ENCODE measurements around the gene C11orf58. TPM values are rescaled to one million over a fixed set of nuclear protein-coding genes. Genes with fewer than 3 reads are reported as not detected.

C11orf58 gene
- total and polyA plus RNA-seq, 9 donors: 131 to 175 (median 155) TPM

DNA sequence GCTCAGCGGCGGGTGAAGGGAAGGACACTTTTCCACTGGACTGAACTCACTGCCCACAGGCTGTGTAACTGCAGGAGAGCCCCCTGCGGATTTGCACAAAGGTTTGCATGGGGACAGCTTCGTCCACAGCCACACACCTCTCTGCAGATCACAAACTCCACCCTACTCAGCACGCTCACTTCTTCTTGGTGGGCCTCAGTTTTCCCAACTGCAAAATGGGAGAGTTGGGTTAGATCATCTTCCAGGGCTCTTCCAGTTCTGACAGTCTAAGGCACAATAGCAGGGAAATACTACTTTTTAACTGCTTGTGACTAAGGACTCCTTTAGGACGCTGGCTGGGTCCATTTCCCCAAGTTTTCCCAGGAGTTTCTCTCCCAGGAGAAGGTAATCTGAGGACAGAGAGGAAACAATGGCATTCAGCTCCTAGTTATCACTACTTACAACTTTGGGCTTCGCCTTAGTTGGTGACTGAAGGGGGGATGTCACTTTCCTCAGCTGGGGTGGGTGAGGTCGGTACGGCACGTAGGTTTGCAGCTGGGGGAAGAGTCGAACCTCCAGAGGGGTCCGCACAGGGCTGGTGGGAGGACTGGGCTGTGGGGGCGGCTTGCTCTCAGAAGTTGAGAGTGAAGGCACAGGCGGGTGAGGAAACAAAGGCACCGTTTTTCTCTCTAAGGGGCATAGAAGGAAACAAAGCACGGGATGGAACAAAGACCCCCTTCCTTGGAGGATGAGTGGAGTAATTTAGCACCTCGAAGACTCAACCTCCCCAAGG is 55.8 kb downstream of the C11orf58 start:
- intact Hi-C loops (cut with DNase I): no loop called here
- TF ChIP-seq EP300 (IDR thresholded peaks at IDR 0.05) (no peak), POLR2A (IDR thresholded peaks at IDR 0.05) (no peak)
- TF ChIP-seq, protein P1, sequence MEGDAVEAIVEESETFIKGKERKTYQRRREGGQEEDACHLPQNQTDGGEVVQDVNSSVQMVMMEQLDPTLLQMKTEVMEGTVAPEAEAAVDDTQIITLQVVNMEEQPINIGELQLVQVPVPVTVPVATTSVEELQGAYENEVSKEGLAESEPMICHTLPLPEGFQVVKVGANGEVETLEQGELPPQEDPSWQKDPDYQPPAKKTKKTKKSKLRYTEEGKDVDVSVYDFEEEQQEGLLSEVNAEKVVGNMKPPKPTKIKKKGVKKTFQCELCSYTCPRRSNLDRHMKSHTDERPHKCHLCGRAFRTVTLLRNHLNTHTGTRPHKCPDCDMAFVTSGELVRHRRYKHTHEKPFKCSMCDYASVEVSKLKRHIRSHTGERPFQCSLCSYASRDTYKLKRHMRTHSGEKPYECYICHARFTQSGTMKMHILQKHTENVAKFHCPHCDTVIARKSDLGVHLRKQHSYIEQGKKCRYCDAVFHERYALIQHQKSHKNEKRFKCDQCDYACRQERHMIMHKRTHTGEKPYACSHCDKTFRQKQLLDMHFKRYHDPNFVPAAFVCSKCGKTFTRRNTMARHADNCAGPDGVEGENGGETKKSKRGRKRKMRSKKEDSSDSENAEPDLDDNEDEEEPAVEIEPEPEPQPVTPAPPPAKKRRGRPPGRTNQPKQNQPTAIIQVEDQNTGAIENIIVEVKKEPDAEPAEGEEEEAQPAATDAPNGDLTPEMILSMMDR (IDR thresholded peaks at IDR 0.05): no peak
- 93% methylated on average over 17 of the region's 17 CpGs for whole genome bisulfite sequencing, 3 donors
- Histone ChIP-seq H3K4me1 (ENCODE audit: insufficient read depth) (no peaks in the 10 kb centered on the region), H3K9me3 (no peaks in the 10 kb centered on the region), H3K4me3 (no peak overlapping the region), H3K27me3 (no peaks in the 10 kb centered on the region), H3K27ac (no peak overlapping the region), H3K36me3 (no peaks in the 10 kb centered on the region)
- no peak for DNase-seq

DNA sequence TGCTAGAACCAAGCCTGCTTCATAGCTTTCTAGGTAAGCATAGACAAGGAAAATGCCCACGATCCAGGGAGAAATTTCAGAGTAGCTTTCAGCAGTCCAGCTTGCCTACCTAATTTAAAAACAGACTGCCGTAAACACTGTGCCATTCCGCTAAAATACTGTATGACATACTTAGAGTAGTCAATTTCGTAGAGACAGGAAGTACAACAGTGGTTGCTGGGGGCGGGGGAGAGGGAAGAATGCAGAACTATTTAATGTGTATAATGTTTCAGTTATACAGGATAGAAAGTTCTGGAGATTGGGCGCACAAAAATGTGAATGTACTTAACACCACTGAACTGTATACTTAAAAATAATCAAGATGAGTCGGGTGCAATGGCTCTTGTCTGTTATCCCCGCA is 56.7 kb downstream of the C11orf58 start:
- Histone ChIP-seq H3K9me3 (no peaks in the 10 kb centered on the region), H3K27me3 (no peaks in the 10 kb centered on the region), H3K36me3 (no peaks in the 10 kb centered on the region), H3K27ac (no peak overlapping the region), H3K4me3 (no peak overlapping the region), H3K4me1 (ENCODE audit: insufficient read depth) (no peaks in the 10 kb centered on the region)
- WGBS, 3 donors: 90 to 95% (median 90%) methylated on average over 8 of the region's 8 CpGs
- DNase-seq: no peak
- intact Hi-C loops (cut with DNase I): no loop called here
- TF ChIP-seq, protein P1 (IDR thresholded peaks at IDR 0.05): no peak
- TF ChIP-seq POLR2A (IDR thresholded peaks at IDR 0.05): no peak
- no peak for TF ChIP-seq EP300 (IDR thresholded peaks at IDR 0.05)

DNA sequence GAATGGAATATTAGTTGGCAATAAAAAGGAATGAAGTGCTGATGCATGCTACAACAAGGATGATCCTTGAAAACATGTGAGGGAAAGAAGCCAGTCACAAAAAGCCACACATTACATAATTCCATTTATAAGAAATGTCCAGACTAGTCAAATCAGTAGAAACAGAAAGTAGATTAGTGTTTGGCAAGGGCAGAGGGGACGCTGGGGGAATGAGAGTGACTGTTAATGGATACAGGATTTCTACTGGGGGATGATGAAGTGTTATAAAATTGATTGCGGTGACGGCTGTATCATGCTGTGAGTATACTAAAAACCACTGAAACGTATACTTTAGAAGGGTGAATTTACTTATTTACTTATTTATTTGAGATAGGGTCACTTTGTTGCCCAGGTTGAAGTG is 57.9 kb downstream of the C11orf58 start:
- intact Hi-C loops (cut with DNase I): no loop called here
- H3K27me3 ChIP-seq: no peaks in the 10 kb centered on the region
- no peaks in the 10 kb centered on the region for H3K4me1 ChIP-seq (ENCODE audit: insufficient read depth)
- no peak for DNase-seq
- no peak overlapping the region for H3K27ac ChIP-seq
- no peaks in the 10 kb centered on the region for H3K9me3 ChIP-seq
- H3K4me3 ChIP-seq: no peak overlapping the region
- TF ChIP-seq, protein P1 (IDR thresholded peaks at IDR 0.05): no peak
- TF ChIP-seq EP300 (IDR thresholded peaks at IDR 0.05) (no peak), POLR2A (IDR thresholded peaks at IDR 0.05) (no peak)
- WGBS, 3 donors: 91 to 93% (median 91%) methylated on average over 4 of the region's 4 CpGs
- no peaks in the 10 kb centered on the region for H3K36me3 ChIP-seq

DNA sequence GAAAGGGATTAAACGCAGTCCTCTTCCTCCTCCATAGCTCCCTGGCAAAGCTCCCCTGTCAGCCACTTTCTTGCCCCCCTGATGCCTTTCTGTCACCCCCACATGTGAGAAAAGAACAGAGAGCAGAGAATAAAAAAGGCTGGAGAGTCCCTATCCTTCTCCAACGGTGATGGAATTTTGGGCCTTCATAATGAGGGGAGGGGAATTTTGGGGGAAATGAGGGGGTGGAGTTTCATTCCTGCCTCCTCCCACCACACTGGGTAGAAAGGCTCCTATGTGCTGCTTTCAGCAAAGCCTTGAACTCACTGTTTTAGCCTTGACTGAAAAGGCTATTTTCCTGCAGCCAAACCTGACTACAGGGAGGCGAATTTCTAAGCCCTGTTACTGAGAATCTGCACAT is 59.3 kb downstream of the C11orf58 start:
- WGBS, 3 donors: 54 to 63% (median 60%) methylated on average over 3 of the region's 3 CpGs
- Histone ChIP-seq H3K27ac (no peak overlapping the region), H3K27me3 (no peaks in the 10 kb centered on the region), H3K36me3 (no peaks in the 10 kb centered on the region), H3K4me1 (ENCODE audit: insufficient read depth) (no peaks in the 10 kb centered on the region), H3K9me3 (no peaks in the 10 kb centered on the region), H3K4me3 (no peak overlapping the region)
- no peak for TF ChIP-seq POLR2A (IDR thresholded peaks at IDR 0.05)
- no peak for TF ChIP-seq EP300 (IDR thresholded peaks at IDR 0.05)
- TF ChIP-seq, protein P1 (IDR thresholded peaks at IDR 0.05): no peak
- intact Hi-C loops (cut with DNase I): no loop called here
- no peak for DNase-seq
